K562 (cell line): ENCODE data around the gene CSK. TPM values are rescaled to one million over a fixed set of nuclear protein-coding genes. Genes with fewer than 3 reads are reported as not detected.

Source experiments
- ATAC-seq: fragments of 200-7000 bp; cut with Tn5 transposase; 3 replicates; pipeline ENCODE4 v1.9.1; 2020; ENCODE audit warnings: moderate library complexity
- BruUV-seq: library from RNA; stranded (reverse); fragments of 400-500 nt; replicated peaks from 2 replicates; lab custom pipeline; 2021; lab: Mats Ljungman, UMichigan
- CTCF ChIA-PET: fragments of 300-600 bp; formaldehyde crosslinking; extraction: SDS; loops from one replicate; lab custom pipeline; 2021; ENCODE audit warnings: low intra/inter-chr PET ratio; lab: Yijun Ruan, JAX
- POLR2A ChIA-PET: fragments of 300-600, 350-650 bp; sonication (Branson Sonifier 250); formaldehyde crosslinking; extraction: SDS; loops from one replicate; lab custom pipeline; 2021; ENCODE audit warnings: antibody characterized with exemption, inconsistent platforms; lab: Yijun Ruan, JAX
- DNase-seq, 4 experiments: peaks; one replicate each; pipeline versions ENCODE4 v3.0.0 to v3.0.0-alpha.2; 2011 to 2018; ENCODE audit warnings: low spot score in 3 of 4, mixed read lengths in 3 of 4; ENCODE audit errors: extremely low read depth in 1 of 4
- FAIRE-seq: peaks from 2 replicates; lab custom pipeline; 2011; peaks lifted over from hg19 to GRCh38; lab: Jason Lieb, UNC
- H2AFZ ChIP-seq: 2 replicates; pipeline ENCODE4 v1.6.0; 2011; ENCODE audit warnings: low read depth, low read length, control low read depth, inconsistent platforms
- H3K27ac ChIP-seq: fragments of 200-600 bp; 3 replicates; pipeline ENCODE4 v1.8.0; 2011; ENCODE audit warnings: low read depth, mild to moderate bottlenecking, control low read depth, inconsistent platforms, low read length, moderate library complexity, mixed read lengths; ENCODE audit errors: extremely low read depth
- H3K27me3 ChIP-seq, 2 experiments: fragments of 300-600 bp in 1 of 2; 2 replicates in 1 of 2; 3 replicates in 1 of 2; pipeline versions ENCODE4 v1.6.0 to v1.8.0; 2011; ENCODE audit warnings: inconsistent platforms in 2 of 2, low read length in 2 of 2, mild to moderate bottlenecking in 1 of 2, mixed read lengths in 1 of 2, moderate library complexity in 1 of 2; ENCODE audit not compliant: control insufficient read depth in 2 of 2, insufficient read depth in 2 of 2
- H3K36me3 ChIP-seq: fragments of 300-600 bp; 3 replicates; pipeline ENCODE4 v1.8.0; 2011; ENCODE audit warnings: mild to moderate bottlenecking, low read length, inconsistent platforms; ENCODE audit not compliant: control insufficient read depth, insufficient read depth
- H3K4me1 ChIP-seq, 2 experiments: fragments of 200-600 bp in 1 of 2; replicated peaks in 1 of 2; 2 replicates in 1 of 2; 3 replicates in 1 of 2; pipeline versions ENCODE4 v1.5.1 to v1.8.0; 2011; ENCODE audit warnings: inconsistent platforms in 2 of 2, low read length in 2 of 2, mild to moderate bottlenecking in 1 of 2, mixed read lengths in 1 of 2, moderate library complexity in 1 of 2; ENCODE audit not compliant: control insufficient read depth in 2 of 2, insufficient read depth in 2 of 2
- H3K4me2 ChIP-seq: 2 replicates; pipeline ENCODE4 v1.6.1; 2011; ENCODE audit warnings: low read length, control low read depth, inconsistent platforms, mixed read lengths; ENCODE audit not compliant: insufficient read depth
- H3K4me3 ChIP-seq: fragments of 200-600 bp; sonication (generic), shearing (Covaris generic); 2 replicates; pipeline ENCODE4 v1.5.1; 2016; ENCODE audit warnings: control low read depth, inconsistent platforms
- H3K79me2 ChIP-seq: fragments of 200-600 bp; 3 replicates; pipeline ENCODE4 v1.8.0; 2011; ENCODE audit warnings: low read length, inconsistent platforms; ENCODE audit not compliant: control insufficient read depth, insufficient read depth
- H3K9ac ChIP-seq, 2 experiments: 2 replicates each; pipeline versions ENCODE4 v1.6.0 to v1.6.1; 2011; ENCODE audit warnings: low read depth in 2 of 2, low read length in 2 of 2, control low read depth in 1 of 2, inconsistent platforms in 1 of 2, mild to moderate bottlenecking in 1 of 2, mixed read lengths in 1 of 2; ENCODE audit not compliant: insufficient read depth in 1 of 2
- H3K9me1 ChIP-seq: one replicate; pipeline ENCODE4 v1.6.0; 2011; ENCODE audit warnings: inconsistent platforms, mild to moderate bottlenecking, low read length, moderate library complexity; ENCODE audit not compliant: control insufficient read depth, insufficient read depth
- H3K9me3 ChIP-seq: replicated peaks from 2 replicates; pipeline ENCODE4 v1.5.1; 2011; ENCODE audit warnings: low read depth, low read length, inconsistent platforms; ENCODE audit not compliant: control insufficient read depth, insufficient read depth
- H4K20me1 ChIP-seq: replicated peaks from 2 replicates; pipeline ENCODE4 v1.6.1; 2011; ENCODE audit warnings: low read length, inconsistent platforms, mixed read lengths; ENCODE audit not compliant: control insufficient read depth, insufficient read depth
- E2F6 ChIP-seq, 2 experiments: IDR thresholded peaks; 2 replicates each; pipeline ENCODE4 v1.6.1; 2011; ENCODE audit warnings: borderline replicate concordance in 1 of 2, control low read depth in 1 of 2, low read depth in 1 of 2, low read length in 1 of 2, mild to moderate bottlenecking in 1 of 2, mixed read lengths in 1 of 2, moderate library complexity in 1 of 2; ENCODE audit not compliant: insufficient read depth in 1 of 2, insufficient read length in 1 of 2, poor library complexity in 1 of 2, severe bottlenecking in 1 of 2; ENCODE audit errors: extremely low read depth in 1 of 2
- HDAC8 ChIP-seq: fragments of 450-650 bp; IDR thresholded peaks from 2 replicates; pipeline ENCODE4 v1.6.1; 2016; ENCODE audit warnings: mild to moderate bottlenecking, missing genetic modification characterization, moderate library complexity, missing compliant biosample characterization
- JUN ChIP-seq, 2 experiments: sonication (generic) in 1 of 2; formaldehyde crosslinking in 1 of 2; IDR thresholded peaks; 2 replicates each; pipeline versions ENCODE4 v1.6.1 to v1.8.0; 2012 to 2022; ENCODE audit warnings: borderline replicate concordance in 2 of 2, mild to moderate bottlenecking in 2 of 2, improper control_type of control experiment in 1 of 2, low read depth in 1 of 2, low read length in 1 of 2, missing genetic modification reagents in 1 of 2
- MAFF ChIP-seq: IDR thresholded peaks from 2 replicates; pipeline ENCODE4 v1.6.1; 2012; ENCODE audit warnings: low read length, improper control_type of control experiment
- MNT ChIP-seq, 2 experiments: fragments of 450-650 bp; conservative IDR thresholded peaks; 2 replicates each; pipeline ENCODE4 v1.6.1; 2017; ENCODE audit warnings: mild to moderate bottlenecking in 2 of 2, moderate library complexity in 2 of 2
- SNRNP70 ChIP-seq: fragments of 200-400 bp; formaldehyde crosslinking; optimal IDR thresholded peaks from 2 replicates; pipeline ENCODE3; 2017; ENCODE audit warnings: low read depth, low read length
- ZBED1 ChIP-seq: IDR thresholded peaks from 2 replicates; pipeline ENCODE4 v1.6.1; 2014
- ZNF277 ChIP-seq: fragments of 250-450 bp; sonication (Bioruptor Pico); IDR thresholded peaks from 2 replicates; pipeline ENCODE4 v1.8.0; 2022; ENCODE audit warnings: inconsistent platforms, mild to moderate bottlenecking, moderate library complexity, borderline replicate concordance
- ZNF561 ChIP-seq: fragments of 450-650 bp; formaldehyde crosslinking; conservative IDR thresholded peaks from 2 replicates; pipeline ENCODE4 v1.4.0; 2020; ENCODE audit warnings: mild to moderate bottlenecking, moderate library complexity
- WGBS: fragments of 100-300 bp; shearing (Covaris generic); methylation state at CpG from one replicate; pipeline ENCODE4 v1.1.6; 2016; ENCODE audit warnings: low coverage, mixed read lengths; ENCODE audit not compliant: insufficient coverage; ENCODE audit errors: missing lambda C conversion rate; 5-methylcytosine and 5-hydroxymethylcytosine counted together
- in situ Hi-C: fragments of 300-500 bp; cut with MboI; formaldehyde crosslinking; loops from 4 replicates; pipeline ENCODE4 v1.15.0; 2018; ENCODE audit warnings: inconsistent platforms, mixed read lengths
- intact Hi-C: fragments of 100-400 bp; cut with micrococcal nuclease; formaldehyde crosslinking; loops from 2 replicates; pipeline ENCODE4 v1.14.2; 2022
- polyA plus RNA-seq, 8 experiments: library from polyadenylated mRNA; depleted of rRNA in 4 of 8; stranded (reverse) in 5 of 8; unstranded in 3 of 8; fragments of >200 nt; fragmentation: Nextera tagmentation in 2 of 8; fragmentation: Illumina TruSeq in 1 of 8; extraction: Ambion mirVana in 2 of 8; extraction: Trizol in 1 of 8; gene quantifications; 2 replicates each; pipeline versions ENCODE4 v1.2.1 to v1.2.3, GENCODE V29; 2011 to 2014; ENCODE audit warnings: inconsistent platforms in 1 of 8, missing spikeins in 1 of 8
- total RNA-seq, 7 experiments: library from RNA; depleted of rRNA in 6 of 7; stranded (reverse); fragments of >200 nt in 6 of 7; fragmentation: Illumina TruSeq in 2 of 7; extraction: Trizol in 2 of 7; gene quantifications; 2 replicates each; pipeline versions ENCODE4 v1.2.1 to v1.2.3, GENCODE V29; 2011 to 2021; ENCODE audit warnings: low replicate concordance in 1 of 7
- TF ChIP-seq, protein P1 (sequence below), 3 experiments: fragments of 200-800 bp in 1 of 3; sonication (Bioruptor generic) in 1 of 3; sonication (generic) in 1 of 3; formaldehyde crosslinking in 1 of 3; IDR thresholded peaks; 2 replicates each; pipeline versions ENCODE4 v1.6.1 to v1.8.0; 2016 to 2022; ENCODE audit warnings: mild to moderate bottlenecking in 2 of 3, missing compliant biosample characterization in 2 of 3, missing genetic modification characterization in 2 of 3, missing genetic modification reagents in 1 of 3

The CSK gene
- total and polyA plus RNA-seq, 9 of the 15 experiments (the other 6 are each of a cell fraction or from before 2014, with no cell fraction given), result 1.5 to 112 (median 22.5) TPM

- TF ChIP-seq MNT (conservative IDR thresholded peaks at IDR 0.05), result no peak
- TF ChIP-seq E2F6 (IDR thresholded peaks at IDR 0.05; ENCODE audit: borderline replicate concordance in 1 of 2, extremely low read depth in 1 of 2, insufficient read depth in 1 of 2, insufficient read length in 1 of 2, low read depth in 1 of 2, low read length in 1 of 2, poor library complexity in 1 of 2, severe bottlenecking in 1 of 2), result no peak
- no peak for TF ChIP-seq JUN (IDR thresholded peaks at IDR 0.05; ENCODE audit: borderline replicate concordance, low read depth, low read length)
- no peak for TF ChIP-seq JUN (CRISPR knock-in tag; IDR thresholded peaks at IDR 0.05; ENCODE audit: borderline replicate concordance)
- TF ChIP-seq ZNF277, result no peak
Observed at GRCh38 chr15:74791007-74791406, 9.1 kb downstream of the CSK start (continued).

GRCh38 chr15:74791667-74792066 is 9.8 kb downstream of the CSK start:
- H3K9ac ChIP-seq, result no peak overlapping the region
- H3K4me3 ChIP-seq, result no peak overlapping the region
- TF ChIP-seq ZNF561 (no peak), ZBED1 (no peak), HDAC8 (tag) (no peak), SNRNP70 (no peak), MAFF (no peak)
- TF ChIP-seq, protein P1, sequence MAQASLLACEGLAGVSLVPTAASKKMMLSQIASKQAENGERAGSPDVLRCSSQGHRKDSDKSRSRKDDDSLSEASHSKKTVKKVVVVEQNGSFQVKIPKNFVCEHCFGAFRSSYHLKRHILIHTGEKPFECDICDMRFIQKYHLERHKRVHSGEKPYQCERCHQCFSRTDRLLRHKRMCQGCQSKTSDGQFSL (CRISPR knock-in tag; IDR thresholded peaks at IDR 0.05), result no peak
- TF ChIP-seq, protein P1 (tag; IDR thresholded peaks at IDR 0.05), result no peak

More at GRCh38 chr15:74791667-74792066, 9.8 kb downstream of the CSK start:
- Histone ChIP-seq H3K27me3 (no peaks in the 10 kb centered on the region), H3K79me2 (peaks cover 65% of the 10 kb centered on the region), H3K9me1 (no peaks in the 10 kb centered on the region), H3K27ac (no peak overlapping the region), H3K36me3 (peaks cover 67% of the 10 kb centered on the region; the same call in 2 of the 3 replicates), H2AFZ (no peak overlapping the region), H3K9me3 (no peaks in the 10 kb centered on the region), H4K20me1 (peaks cover 37% of the 10 kb centered on the region), H3K4me2 (no peak overlapping the region), H3K4me1 (peaks cover 21 to 41% of the 10 kb centered on the region in 2 experiments)
- ATAC-seq, result no peak
- in situ Hi-C loops, result no loop called here
- POLR2A ChIA-PET, result interaction anchor here (1.8 kb wide), 1 partner anchor 18 kb away, joined by 8 read pairs; no protein-coding TSS in a partner anchor
- no peak for DNase-seq
- BruUV-seq, result no TSS peak
- CTCF ChIA-PET, result no interaction called here
- no peak for FAIRE-seq
- intact Hi-C loops, result no loop called here
- 88% methylated on average over 7 of the region's 7 CpGs for WGBS
